HG03342 (cell line): ENCODE measurements around the gene GLS.
"Not testable (repeated sequence)": the region's sequence is repeated elsewhere in the genome, so short reads cannot be mapped to it uniquely, and the experiment has no call there.

Source experiments
- ATAC-seq: cut with Tn5 transposase; IDR thresholded peaks from one replicate; pipeline ENCODE4 v1.9.1; 2021; ENCODE audit warnings: mild to moderate bottlenecking, moderate library complexity; ENCODE audit not compliant: unreplicated experiment

The GLS gene

DNA sequence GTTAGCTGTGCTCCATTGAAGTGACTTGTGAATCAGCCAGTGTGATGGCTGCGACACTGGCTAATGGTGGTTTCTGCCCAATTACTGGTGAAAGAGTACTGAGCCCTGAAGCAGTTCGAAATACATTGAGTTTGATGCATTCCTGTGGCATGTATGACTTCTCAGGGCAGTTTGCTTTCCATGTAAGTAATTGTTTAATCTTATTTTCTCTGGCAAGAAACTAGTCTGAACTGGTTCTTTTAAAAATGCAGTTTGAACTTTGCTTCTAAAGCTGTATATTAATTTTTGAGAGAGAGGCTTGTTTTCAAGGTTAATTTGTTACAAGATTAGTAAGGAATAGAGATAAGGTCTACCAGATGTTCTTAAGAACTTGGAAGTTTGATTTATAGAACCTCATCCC is 46.7 kb downstream of the GLS start:
- ATAC-seq, result no peak

DNA sequence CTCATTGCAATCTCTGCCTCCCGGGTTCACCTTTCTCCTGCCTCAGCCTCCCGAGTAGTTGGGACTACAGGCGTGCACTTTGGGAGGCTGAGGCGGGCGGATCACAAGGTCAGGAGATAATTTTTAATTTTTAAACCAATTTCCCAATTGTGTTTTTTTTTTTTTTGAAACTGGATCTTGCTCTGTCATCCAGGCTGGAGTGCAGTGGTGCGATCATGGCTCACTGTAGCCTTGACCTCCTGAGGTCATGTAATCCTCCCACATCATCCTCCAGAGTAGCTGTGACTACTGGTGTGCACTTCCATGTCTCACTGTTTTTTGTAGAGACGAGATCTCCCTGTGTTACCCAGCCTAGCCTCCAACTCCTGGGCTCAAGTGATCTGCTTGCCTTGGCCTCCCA is 49.3 kb downstream of the GLS start:
- no peak for ATAC-seq

DNA sequence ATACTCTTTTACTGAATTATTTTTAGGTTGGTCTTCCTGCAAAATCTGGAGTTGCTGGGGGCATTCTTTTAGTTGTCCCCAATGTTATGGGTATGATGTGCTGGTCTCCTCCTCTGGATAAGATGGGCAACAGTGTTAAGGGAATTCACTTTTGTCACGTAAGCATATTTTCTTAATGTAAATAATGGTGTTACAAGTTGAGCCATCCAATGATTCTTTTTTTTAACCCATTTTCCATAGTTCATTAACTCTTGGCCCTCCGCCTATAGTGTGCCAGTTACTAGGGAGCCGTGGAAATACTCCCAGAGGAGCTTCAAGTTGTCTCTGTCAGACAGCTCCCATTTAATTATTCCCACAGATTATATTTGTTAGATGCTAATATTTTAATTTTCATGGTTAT is 49.8 kb downstream of the GLS start:
- ATAC-seq, result no peak

- ATAC-seq, result no peak
Observed at GRCh38 chr2:190932514-190932913, 51.9 kb downstream of the GLS start.

DNA sequence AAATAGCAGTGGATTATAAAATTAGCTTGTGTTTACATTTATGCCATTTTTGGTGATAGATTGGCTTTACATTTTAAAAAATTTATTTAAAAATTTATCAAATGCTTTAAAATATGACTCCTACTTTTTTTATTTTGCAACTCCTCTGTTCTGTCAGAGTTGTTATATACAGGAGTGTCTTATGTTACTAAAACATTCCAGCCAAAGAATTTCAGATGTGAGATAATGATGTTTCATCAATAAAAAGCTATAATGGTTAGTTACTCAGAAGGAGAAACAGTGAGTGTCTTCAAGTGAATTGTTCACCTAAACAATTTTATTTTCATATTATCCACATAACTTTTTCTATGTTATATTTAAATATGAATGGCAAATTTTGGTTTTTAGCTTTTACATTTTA is 52.7 kb downstream of the GLS start:
- ATAC-seq, result no peak

DNA sequence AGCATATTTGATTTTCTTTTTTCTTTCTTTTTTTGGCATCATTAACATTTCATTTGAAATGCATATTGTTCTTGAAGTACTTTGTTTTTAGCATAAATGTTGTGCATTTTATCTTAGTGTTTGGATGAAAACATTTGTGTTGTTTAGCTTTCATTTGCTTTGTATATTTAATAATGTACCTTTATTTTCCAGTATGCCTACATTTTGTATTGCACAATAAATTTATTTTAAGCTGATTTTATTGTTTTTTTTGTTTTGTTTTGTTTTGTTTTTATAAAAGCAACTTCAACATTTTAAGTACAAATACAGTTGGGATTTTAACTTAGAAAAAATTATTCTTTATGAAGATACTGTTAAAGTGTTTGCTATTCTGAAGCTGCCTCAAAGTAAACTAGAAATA is 54.4 kb downstream of the GLS start:
- ATAC-seq, result no peak

- no peak for ATAC-seq
Observed at GRCh38 chr2:190938771-190939335, 58.2 kb downstream of the GLS start.

- ATAC-seq, result no peak
Observed at GRCh38 chr2:190940454-190940853, 59.8 kb downstream of the GLS start.

DNA sequence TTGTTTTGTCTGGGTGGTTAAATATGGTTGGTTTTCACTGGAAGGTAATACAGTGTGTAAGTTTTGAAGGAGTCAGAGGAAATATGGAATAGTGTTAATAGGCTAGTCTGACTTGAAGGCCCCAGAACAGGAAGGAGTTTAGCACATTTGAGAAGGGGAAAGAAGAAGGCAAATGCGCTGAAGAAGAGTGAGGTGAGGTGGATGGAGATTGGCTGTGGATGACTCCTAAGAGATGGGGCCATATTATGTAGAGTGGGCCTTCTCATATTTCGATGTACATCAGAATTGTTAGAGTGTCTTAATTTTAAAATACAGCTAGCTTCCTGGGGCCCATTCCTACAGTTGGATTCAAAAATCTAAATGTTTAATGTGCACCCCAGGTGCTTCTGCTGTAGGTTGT is 61.0 kb downstream of the GLS start:
- no peak for ATAC-seq

DNA sequence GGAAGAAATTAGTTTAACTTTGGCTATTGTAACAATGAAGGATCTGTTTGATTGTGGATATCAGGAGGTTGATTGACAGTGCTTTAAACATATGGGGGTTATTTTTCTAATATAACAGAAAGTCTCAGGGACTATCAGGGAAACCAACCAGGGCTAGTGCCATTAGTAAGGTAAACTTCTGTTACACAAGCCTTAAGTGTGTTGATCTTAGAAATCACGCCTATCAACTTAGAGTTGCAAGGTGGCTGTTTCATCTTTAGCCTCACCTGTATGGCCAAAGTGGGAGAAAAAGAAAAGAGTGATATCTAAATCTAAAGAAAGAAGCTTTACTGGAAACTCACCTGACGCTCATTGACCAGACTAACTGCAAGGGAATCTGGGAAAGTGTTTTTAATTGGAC is 62.1 kb downstream of the GLS start:
- no peak for ATAC-seq

- no peak for ATAC-seq
Observed at GRCh38 chr2:190943706-190944105, 63.1 kb downstream of the GLS start.

DNA sequence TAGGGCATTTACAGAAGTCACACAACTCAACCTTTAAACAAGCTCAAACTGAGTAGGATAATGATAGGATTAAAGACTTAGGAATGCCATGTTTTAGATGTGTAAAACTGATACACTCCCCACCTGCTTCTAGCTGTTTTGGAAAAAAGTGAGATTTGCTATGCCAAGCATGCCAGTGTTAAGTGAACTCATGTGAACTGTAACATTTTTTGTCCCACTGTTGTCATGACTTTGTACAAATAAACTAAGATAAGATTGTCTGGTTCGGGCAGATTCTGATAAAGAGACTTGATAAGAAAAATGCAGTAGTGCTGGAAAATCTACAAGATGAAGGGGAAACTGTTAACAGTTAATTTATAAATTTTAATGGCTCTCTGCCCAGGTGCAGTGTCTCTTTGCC is 66.5 kb downstream of the GLS start:
- ATAC-seq, result no peak

- ATAC-seq, result peak; percentile 69
Observed at GRCh38 chr2:190947711-190948251, 67.2 kb downstream of the GLS start.

GRCh38 chr2:190948671-190949070 is 68.0 kb downstream of the GLS start:
- ATAC-seq, result no peak

DNA sequence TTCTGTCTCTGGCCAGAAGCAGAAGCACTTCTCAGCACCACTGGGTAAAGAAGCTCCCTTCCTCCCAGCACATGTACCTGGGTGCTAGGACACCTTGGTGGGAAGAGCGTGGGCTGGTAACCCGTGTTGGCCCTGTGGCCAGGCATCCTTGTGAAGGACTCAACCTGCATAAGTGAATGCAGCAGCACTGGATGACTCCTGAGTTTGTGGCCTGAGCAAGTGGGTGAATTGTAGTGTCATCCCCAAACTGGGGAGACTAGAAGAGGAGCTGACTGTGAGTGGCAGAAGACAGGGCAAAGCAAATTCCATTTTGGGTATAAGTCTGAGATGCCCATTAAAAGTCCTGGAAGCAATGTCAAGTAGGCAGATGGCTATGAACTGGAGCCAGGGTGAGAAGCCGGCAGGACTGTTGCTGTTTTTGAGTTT is 70.0 kb downstream of the GLS start:
- no peak for ATAC-seq

DNA sequence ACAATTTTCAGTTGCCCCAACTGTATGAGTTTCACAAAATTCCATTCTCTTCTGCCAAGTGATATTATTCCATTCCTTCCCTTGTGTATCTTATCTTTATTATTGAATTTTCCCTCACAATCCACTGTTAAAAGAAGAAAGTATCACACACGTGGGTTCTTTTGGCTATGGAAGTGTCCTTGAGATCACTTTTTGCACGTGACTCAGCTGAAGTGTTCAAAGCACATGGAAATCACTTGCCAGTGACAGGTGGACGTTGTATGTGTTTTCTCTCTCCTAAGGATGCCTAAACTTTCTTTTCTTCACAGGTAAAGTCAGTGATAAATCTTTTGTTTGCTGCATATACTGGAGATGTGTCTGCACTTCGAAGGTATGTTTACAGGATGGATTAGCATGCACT is 72.6 kb downstream of the GLS start:
- no peak for ATAC-seq

DNA sequence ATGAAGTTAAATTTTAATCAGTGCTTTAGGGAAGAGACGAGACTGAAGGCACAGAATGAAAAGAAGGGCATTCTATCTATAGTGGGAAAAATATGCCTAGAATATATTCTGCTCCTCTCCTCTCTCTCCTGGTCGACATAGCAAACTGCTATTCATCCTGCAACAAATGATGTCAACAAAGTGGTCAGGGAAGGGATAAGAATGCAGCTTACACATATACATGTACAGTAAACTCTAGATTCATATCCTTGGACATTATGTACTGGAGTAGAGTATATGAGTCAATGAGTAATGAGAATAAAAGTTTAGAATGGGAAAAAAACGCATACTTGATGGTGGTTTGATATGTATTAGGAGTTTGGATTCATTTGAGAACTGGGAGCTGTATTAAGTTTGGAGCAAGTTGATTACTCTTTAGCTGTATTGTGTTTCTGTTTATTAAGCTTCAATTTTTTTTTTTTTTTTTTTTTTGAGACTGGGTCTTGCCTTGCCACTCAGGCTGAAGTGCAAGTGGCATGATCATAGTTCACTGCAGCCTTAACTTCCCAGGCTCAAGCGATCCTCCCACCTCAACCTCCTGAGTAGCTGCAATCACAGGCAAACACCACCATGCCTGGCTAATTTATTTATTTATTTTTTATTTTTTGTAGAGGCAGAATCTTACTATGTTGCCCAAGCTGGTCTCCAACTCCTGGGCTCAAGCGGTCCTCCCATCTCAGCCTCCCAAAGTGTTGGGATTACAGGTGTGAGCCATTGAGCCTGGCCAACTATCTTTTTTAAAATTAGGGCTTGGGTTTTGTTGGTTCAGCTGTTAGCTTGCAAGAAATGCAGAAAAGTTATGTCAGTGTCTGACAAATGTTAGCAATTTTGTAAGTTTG is 79.5 kb downstream of the GLS start:
- no peak for ATAC-seq

DNA sequence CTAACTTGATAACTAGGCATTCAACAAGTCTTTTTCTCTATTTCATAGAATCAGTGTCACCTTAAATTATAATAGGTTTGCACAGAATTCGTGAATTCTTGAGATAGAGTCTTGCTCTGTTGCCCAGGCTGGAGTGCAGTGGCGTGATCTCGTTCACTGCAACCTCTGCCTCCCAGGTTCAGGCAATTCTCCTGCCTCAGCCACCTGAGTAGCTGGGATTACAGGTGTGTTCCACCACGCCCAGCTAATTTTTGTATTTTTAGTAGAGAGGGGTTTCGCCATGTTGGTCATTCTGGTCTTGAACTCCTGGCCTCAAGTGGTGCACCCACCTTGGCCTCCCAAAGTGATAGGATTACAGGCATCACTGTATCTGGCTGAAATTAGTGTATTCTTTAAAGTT is 80.5 kb downstream of the GLS start:
- not testable (repeated sequence) for ATAC-seq

DNA sequence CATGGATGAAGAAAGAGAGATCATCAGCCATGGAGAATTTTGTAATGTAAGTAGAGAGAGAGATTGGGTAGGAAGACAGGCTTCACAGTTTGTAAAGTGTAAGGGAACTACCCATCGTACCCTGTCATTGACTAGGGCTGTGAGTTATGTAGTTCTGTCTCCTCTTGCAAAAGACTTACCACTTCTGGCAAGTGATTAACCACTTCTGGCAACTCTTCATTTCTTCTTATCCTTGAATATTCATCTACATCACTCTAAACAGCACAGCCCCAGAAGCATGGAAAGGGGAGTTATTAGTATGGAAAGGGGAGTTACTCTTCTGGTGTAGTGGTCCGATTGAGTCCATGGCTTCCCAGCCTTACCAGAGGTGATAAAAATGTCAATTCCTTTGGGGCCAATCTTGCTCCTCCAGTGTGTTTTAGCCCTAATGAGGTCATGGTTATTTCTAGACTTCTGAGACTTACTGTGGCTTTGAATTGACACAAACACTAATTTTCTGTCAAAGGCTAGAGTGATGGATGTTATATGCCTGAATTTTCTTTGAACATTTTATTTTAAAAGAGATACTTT is 81.4 kb downstream of the GLS start:
- ATAC-seq, result no peak

GRCh38 chr2:190963088-190963487 is 82.5 kb downstream of the GLS start:
- ATAC-seq, result no peak

DNA sequence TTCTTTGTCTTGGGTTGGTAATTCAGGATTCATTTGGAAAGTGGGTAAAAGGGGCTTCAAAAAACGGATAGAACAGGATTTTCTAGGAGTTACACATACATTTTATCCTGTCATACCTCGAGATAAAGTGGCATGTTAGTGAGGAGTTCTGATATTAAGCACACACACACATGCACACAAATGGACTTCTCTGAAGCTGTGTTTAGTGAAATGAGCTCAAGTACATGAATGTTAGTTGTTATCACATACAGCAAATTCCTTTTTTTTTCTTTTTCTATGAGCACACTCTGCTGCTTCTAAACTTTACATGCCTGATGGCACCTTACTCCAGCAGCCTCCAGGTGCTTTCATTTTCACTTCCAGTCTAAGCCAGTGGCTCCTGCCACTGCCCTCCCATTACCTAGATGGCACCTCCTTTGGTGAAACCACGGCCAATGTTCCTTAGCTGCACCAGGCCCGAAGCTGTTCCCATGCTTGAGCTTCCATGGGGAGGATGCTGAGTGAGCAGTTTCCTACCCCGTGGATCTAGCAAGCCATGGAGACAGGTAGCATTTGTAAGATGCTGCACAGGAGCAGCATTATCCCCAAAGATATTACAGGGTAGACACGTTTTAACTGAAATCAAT is 83.7 kb downstream of the GLS start:
- no peak for ATAC-seq
